Measurements from ENCODE around the gene NPFF.

DNA sequence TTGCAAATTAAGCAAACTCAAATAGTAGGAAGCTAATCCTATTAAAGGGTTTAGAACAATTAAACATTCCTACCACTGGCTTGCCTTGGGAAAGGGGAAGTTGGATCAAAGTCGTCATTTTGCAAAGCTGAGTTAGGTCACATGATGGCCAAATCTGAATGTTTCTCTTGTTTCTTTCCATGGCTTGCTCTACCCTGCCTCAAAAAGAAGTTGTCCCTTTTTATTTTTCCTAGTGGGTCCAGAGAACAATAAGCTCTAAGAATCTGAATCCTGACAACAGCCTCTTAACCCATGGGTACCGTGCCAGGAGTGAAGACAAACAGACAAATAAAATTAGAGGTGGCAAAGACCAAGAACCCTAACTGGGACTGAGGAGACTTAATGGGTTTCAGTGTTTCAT is 26.2 kb upstream of the NPFF start:
- TF ChIP-seq, protein P1, sequence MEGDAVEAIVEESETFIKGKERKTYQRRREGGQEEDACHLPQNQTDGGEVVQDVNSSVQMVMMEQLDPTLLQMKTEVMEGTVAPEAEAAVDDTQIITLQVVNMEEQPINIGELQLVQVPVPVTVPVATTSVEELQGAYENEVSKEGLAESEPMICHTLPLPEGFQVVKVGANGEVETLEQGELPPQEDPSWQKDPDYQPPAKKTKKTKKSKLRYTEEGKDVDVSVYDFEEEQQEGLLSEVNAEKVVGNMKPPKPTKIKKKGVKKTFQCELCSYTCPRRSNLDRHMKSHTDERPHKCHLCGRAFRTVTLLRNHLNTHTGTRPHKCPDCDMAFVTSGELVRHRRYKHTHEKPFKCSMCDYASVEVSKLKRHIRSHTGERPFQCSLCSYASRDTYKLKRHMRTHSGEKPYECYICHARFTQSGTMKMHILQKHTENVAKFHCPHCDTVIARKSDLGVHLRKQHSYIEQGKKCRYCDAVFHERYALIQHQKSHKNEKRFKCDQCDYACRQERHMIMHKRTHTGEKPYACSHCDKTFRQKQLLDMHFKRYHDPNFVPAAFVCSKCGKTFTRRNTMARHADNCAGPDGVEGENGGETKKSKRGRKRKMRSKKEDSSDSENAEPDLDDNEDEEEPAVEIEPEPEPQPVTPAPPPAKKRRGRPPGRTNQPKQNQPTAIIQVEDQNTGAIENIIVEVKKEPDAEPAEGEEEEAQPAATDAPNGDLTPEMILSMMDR (IDR thresholded peaks at IDR 0.05), result no peak
- TF ChIP-seq POLR2A (IDR thresholded peaks at IDR 0.05), result no peak
